GM18502 (cell line): Measurements from ENCODE around the gene DRAXIN.

ENCODE experiments used
- ATAC-seq: cut with Tn5 transposase; IDR thresholded peaks from one replicate; pipeline ENCODE4 v1.9.1; 2021; ENCODE audit warnings: mild to moderate bottlenecking; ENCODE audit not compliant: unreplicated experiment, poor library complexity

The DRAXIN gene

DNA sequence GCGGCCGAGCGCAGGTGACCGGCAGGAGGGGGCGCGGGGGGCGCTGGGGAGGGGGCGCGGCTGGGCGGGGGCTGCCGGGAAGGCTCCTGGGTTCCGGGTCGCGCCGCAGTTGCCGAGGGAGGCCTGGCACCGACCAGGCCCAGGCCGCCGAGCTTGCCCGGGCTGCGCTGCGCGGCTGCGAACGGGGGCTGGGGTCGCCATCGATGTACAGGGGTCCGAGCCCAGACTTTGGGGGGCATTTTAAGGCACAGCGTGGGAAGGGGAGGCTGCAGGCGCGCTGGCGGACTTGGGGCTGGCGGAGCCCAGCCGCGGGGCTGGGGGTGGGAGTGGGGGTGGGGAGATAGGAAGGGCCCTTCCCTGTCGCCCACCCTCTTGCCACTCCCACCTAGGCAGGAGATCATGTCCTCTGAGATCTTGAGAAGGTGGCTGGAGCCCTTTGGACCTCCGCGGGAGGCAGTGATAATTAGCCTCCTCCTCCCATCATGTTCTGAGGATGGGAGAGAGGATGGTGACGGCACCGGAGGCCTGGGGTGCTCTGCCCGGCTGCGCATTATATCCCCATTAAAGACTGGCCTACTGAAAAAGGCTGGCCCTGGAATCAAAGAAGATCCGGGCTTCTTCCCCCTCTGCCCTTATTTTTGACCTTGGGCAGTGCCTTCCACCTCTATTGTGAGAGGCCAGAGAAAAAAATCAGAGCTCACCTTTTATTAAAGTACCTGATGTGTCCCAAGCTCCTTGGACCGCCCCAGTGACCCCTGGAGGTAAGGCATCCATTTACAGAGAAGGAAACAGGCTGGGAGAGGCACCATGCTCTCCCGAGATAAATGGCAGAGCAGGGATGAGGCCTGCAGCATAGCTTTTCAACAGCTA, 36.3 kb upstream of the DRAXIN start:
- ATAC-seq, result peak; percentile 11

DNA sequence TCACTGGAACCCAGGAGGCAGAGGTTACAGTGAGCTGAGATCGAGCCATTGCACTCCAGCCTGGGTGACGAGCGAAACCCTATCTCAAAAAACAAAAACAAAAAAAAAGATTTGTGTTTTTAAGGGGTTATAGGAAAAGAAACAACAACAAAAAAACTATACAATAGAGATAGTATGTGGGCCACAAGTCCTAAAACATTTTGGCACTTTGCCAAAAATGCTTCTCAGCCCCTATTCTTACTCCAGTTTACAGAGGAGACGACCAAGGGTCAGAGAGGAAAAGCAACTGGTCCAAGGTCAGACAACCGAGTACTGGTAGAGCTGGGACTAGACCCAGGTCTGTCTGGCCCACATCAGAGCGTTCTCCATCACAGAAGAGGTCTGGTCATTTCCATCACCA, 33.9 kb upstream of the DRAXIN start:
- ATAC-seq, result no peak

DNA sequence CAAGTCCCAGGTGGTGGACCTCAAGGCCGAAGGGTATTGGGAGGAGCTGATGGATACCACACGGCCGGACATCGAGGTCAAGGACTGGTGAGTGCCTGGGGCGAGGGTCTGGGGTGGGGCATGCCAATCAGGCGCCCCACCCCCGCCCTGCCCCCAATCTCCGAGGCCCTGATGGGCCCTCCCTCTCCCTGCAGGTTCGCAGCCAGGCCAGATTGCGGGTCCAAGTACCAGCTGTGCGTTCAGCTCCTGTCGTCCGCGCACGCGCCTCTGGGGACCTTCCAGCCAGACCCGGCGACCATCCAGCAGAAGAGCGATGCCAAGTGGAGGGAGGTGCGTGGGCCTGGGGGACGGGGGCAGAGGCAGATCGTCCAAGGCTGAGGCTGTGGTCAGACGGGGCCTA, 33.0 kb upstream of the DRAXIN start:
- no peak for ATAC-seq

DNA sequence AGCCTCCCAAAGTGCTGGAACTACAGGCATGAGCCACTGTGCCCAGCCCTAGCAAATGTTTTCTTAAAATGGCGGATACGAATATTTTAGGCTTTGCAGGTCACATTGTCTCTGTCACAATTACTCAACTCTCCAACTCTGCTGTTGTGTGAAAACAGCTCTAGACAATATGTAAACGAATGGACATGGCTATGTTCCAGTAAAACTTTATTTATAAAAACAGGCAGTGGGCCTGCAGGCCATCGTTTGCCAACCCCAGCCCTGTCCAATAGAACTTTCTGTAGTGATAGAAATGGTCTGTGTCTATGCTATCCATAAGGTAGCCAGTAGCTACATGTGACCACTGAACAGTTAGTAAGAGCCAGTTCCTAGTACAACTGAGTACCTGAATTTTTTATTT, 31.8 kb upstream of the DRAXIN start:
- ATAC-seq, result no peak

DNA sequence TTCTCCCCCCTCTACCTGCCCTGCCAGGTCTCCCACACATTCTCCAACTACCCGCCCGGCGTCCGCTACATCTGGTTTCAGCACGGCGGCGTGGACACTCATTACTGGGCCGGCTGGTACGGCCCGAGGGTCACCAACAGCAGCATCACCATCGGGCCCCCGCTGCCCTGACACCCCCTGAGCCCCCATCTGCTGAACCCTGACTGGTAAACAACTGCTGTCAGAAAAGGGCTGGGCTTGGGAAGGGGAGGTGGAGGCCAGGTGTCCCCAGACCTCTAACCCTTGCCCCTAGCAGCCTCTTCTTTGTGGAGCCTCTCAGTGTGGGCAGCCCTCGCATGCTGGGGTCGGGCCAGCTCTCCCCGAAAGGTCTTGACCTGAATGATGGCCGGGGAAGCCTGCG, 30.4 kb upstream of the DRAXIN start:
- no peak for ATAC-seq

DNA sequence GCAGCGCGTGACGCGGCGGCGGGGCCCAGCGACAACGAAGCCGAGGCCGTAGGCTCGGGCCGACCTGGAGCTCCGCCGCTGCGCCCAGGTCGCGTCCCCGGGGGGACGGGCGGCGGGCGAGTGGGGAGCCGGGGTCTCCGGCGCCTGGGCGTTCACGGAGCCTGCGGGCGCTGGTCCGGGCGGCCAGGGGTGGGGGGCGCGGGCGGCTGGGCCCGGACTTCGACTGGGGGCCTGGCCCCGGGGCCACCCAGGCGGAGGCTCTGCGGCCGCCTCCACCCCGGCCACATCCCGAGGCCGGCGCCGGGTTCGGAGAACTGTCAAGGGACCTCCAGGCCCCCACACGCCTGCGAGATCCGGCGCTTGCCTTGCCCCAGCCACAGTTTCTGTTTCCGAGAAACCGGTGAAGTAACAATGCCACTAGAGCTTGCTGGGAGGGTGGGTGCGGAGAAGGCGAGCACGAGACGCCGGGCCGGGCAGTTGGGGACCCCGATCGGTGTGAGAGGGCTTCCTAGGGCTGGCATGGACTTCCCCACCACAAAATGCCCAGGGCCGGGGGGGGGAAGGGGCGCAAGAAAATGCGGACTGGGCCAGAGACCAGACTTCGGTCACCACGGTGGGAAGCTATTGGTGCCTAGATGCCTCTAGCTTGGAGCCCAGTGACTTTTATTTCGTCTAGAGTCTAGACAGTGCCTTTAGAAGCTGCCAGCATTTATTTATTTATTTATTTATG, 27.0 kb upstream of the DRAXIN start:
- ATAC-seq, result peak; percentile 46

DNA sequence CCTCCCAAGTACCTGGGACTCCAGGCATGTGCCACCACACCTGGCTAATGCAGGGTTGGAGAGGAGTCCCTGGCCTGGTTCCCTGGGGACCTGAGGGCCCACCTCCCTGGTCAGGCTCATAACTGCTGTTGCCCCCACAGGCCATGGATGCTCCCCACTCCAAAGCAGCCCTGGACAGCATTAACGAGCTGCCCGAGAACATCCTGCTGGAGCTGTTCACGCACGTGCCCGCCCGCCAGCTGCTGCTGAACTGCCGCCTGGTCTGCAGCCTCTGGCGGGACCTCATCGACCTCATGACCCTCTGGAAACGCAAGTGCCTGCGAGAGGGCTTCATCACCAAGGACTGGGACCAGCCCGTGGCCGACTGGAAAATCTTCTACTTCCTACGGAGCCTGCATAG, 23.0 kb upstream of the DRAXIN start:
- no peak for ATAC-seq

DNA sequence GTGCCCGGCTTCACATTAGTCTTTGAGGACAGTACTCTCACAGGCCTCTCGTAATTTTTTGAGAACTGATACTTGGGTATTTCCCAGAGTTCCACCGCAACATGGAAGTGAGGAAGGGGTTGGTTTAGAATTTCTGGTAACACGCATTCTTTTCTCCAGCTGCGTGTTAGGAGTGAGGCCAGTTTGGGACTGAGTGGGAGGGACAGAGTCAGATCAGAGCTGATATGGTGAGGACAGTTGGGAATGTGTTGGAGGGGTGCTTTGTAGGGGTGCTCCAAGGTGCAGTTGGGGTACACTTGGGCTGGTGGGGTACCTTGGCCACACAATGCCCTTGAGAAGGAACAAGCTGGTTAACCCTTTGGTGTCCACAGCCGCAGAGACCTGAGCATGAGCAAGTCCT, 20.8 kb upstream of the DRAXIN start:
- ATAC-seq, result no peak

DNA sequence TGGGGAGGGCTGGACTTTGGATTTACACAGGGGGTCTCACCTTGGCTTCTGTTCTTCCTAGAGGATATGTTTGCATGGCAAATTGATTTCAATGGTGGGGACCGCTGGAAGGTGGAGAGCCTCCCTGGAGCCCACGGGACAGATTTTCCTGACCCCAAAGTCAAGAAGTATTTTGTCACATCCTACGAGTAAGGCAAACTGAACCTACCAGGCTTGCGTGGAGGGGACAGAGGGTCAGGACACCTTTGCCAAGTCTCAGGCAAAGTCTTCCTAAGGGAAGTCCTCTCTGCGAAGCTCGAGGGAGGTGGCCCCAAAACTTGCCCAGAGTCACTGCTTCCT, 20.3 kb upstream of the DRAXIN start:
- no peak for ATAC-seq

DNA sequence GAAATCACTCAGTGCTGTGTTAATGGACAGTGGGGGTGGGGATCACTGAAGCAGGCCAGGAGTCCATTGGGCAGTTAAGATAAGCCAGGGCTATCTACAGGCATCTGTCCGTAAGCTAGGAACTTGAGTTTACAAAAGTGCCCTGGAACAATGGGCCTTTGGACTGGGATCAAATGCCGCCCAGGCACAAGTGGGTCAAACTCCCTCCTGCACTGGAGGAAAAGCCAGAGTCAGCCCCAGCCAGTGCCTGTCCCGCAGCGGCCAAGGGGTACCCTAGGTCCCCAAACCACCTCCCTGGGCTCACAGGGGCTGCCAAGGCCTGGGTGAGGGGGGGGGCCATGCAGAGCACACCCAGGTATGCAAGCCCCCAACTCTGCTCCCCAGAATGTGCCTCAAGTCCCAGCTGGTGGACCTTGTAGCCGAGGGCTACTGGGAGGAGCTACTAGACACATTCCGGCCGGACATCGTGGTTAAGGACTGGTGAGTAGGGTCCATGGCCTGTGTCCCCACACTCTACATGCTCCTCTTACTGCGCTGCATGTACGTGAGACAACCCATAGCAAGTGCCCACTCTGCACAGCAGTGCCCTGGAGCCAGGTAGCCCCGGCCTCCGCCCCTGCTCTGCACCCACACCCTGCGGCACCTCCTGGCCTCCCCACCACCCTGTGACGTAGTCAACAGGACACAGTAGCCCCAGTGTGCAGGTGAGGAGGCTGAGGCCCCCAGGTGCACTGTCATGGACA, 19.8 kb upstream of the DRAXIN start:
- no peak for ATAC-seq

DNA sequence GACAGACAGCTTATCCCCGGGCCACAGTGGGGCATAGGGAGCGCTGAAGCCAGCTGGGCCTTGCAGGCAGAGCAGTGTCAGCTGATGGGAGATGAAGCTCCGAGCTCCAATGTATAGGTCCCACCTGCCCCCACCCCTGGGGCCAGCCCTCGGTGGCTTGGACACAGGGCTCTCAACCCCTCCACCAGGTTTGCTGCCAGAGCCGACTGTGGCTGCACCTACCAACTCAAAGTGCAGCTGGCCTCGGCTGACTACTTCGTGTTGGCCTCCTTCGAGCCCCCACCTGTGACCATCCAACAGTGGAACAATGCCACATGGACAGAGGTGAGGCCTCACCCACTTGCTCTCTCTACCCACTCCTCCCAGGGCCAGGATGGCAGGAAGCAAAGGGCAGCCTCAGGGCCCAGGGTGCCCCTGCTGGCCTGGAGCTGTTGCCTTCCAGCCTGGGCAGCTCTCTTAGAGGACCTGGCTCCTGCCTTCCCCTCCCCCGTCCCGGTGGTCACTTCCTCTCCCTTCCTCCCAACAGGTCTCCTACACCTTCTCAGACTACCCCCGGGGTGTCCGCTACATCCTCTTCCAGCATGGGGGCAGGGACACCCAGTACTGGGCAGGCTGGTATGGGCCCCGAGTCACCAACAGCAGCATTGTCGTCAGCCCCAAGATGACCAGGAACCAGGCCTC, 18.3 kb upstream of the DRAXIN start:
- no peak for ATAC-seq

DNA sequence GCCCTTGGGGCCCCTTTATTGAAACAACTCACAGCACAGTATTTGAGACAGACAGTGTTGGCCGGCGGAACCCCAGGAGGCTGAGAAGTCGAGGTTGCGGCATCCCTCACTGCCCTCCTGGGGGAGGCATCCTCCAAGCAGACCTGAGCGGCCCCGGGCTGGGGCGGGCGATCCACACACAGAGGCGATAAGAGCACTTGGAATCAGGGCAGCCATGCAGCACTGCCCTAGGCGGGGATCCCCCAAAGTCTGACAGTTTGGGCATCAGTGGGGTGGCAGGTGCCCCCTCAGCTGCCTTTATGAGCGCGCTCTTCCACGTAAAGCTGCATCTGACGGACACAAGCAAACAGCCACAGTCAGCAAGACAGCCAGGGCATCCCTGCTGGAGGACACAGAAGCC, 17.0 kb upstream of the DRAXIN start:
- ATAC-seq, result no peak

DNA sequence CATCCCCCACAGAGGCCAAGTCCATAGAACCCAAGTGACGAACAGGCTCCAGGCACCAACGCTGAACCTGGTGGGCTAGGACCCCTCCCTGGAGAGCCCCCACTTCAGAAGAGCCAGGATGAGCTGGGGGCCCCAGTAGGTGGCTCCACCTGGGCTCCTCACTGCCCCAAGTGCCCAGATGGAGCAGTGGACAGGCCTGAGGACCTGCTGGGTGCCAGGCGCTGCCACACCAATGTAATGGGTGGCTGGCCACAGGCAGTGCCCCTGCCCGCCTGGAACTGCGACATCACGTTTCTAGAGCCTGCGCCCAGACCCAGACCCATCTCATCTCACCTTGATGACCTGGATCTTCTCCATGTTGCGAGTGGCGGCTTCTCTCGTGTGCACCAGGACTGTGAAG, 16.2 kb upstream of the DRAXIN start:
- ATAC-seq, result no peak

DNA sequence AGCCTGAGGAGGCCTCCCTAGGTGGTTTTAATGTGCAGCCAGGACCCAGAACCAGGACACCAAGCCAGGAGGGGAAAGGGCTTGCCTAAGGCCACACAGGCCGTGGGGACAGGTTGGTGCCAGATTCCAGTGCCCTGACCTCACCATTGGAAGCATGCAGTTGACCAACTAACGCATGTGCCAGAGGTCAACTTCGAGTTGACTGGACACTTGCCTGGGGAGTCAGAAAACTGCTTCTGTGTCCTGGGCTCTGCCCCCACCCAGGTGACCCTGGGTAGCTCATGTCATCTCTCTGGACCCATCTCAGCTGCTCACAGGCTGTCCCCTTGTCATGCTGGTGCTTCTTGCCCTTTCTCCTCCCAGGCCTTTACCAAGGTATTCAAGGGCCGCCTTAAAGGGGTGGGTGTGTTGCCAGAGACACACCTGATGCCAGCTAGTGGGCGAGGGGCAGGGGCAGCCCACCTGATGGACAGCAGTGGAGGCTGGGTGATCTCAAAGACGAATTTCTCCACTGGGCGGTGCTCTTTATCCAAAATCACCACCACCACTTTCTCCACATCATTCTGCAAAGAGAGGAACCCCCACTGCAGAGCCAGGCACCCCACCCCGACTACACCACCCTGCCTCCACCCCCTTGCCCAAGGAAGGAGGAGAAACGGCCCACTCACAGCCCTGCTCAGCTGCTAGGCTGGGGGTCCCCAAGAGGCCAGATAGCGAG, 15.0 kb upstream of the DRAXIN start:
- no peak for ATAC-seq

DNA sequence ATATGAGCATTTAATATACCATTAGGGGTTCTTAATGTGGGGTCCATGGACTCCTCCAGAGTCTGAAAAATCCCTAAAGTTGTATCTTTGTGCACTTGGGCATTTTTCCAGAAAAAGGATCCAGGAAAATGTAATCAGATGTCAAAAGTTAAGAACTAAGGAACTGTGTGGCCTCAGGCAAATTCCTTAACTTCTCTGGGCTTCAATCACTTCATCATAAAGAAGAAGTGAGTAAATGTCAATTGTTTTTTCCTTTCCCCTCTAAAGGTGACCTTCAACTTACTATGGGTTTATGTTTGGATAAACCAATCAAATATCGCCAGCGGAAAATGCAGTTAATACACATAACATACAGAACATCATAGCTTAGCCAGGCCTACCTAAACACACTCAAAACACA, 13.1 kb upstream of the DRAXIN start:
- no peak for ATAC-seq

DNA sequence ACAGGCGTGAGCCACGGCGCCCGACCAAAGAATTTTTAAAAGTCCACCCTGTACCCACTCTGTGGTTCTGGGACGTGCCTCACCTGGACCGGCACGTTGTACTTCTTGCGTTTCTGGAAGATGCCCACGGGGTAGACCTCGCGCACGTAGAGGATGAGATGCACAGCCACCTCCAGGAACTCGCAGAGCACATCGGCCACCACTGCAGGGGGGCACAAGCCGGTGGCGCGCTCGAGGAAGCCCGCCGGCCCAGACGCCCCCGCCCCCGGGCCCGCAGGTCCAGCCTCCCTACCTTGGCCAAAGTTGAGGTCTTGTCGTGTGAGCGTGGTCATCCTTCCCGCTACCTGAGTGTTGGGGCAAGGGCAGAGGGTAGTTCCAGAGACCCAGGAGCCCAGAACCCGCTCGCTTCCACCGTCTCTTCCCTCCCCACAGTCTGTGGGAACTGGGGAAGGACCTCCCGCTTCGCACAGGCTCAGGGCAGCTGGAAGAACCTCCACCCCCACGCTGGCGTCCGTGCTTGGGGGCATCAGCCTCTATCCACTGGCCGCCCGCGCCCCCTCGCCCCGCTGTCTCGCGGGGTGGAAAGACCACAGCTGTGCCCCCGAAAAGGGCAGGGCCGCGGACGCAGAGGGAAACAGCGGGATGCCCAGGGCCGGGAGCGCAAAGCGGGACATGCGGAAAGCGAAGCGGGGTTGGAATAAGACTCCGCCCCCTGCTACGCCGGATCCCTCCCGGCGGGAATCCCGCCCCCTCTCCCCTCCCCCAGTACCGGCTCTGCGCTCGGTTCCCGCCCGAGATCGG, 11.0 kb upstream of the DRAXIN start:
- ATAC-seq, result peak; percentile 31

DNA sequence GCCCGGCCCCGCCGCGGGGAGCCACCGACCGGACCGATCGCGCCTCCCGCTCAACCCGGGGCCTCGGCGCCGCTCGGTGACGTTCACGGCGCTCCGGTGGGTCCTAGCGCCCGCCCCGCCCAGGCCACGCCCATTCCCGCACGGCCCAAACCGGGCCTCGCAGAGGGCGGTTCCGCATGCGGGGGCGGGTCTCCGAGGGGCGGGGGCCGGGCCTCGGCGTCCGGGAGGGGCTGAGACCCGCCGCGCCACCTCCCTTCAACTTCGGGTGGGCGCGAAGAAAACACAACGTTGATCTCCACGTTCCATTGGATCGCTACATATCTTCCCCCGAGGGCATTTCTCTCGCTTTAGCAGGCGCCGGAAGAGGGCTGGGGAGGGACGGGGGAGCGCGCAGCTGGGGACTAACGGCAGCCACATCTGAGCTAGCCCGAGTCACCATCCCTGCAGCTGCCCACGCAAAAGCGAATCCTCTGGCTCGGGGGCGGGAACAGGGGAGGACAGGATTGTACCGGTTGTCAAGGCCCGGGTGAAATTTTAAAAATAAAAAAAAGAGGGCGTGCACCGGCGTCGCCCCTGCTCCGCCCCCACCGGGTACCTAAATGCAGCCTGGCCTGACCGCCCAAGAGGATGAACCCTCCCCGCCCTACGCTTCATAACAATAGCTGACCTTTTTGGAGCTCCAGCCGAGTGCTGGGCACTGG, 10.3 kb upstream of the DRAXIN start, which contains the start of gene MAD2L2:
Gene MAD2L2 (minus strand): TSS at position 78 of the 701 bp plus-strand sequence. CDS start 547 bp downstream, outside the sequence.
- ATAC-seq, result peak; percentile 84

DNA sequence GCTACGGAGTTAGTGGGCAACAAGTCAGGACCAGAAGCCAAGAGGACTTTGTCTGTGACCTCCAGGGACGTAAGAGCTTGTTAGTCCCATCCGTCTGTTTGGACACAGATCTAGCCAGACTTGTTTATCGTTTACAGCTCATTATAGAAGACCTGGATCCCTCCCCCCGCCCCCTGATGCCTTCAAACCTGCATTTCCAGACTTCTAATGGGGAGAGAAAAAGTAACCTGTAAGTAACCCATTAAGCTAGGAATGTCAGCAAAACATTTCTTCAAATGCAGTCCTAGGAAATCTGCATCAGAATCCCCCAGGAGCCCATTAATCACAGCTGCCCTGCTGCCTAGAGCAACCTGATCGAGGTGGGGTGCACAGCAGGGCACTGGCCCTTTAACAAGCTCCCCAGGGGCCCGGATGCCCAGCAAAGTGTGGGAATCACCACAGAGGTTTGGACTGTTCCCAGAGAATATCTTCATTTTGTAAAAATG, 9.2 kb upstream of the DRAXIN start:
- ATAC-seq, result no peak
